ENCODE data around the gene RBCK1. TPM values are rescaled to one million over a fixed set of nuclear protein-coding genes. Genes with fewer than 3 reads are reported as not detected.
"Not testable (repeated sequence)": the region's sequence is repeated elsewhere in the genome, so short reads cannot be mapped to it uniquely, and the experiment has no call there.

The RBCK1 gene
- total and polyA plus RNA-seq, 11 donors, result 37.0 to 77.7 (median 50.6) TPM

DNA sequence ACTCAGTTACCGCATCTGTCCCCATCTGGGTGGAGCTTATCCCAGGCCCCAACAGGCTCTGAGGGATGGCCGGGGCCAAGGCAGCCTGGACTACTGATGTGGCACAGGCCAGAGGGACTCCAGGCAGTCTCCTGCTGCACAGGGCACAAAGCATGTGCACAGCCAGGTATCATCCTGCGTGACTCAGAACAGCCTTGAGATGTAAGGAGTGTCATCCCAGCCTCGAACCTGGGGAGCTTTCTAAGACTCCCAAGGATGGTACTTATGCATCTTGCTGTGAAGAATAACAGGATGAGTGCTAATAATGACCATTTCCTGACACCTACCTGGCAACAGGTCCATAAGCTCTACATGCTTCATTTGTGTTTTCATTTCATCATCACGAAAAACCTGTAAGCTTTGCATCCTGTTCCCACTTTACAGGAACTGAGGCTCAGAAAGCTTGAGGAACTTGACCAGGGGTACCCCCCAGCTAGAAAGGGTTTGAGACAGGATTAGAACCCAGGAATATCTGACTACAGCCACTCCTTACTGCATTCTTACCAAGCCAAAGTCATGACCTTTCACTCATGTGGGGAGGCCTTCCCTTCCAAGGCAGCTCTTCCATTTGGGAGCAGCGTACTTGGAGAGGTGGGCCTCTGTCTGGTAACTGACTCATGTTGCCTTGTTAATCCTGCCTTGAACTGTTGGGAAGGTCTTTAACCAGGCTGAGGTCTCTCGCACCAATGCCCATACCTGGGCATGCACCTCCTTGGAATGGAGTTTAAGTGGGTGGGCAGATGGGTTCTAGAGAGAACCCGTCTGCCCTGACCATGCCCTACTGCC is 25.6 kb upstream of the RBCK1 start:
- Histone ChIP-seq H3K27ac (no peak overlapping the region), H3K4me3 (peak overlapping the region in 9 of 12 donors; percentile 61 to 78 (median 69)), H3K36me3 (no peaks in the 10 kb centered on the region), H3K27me3 (peaks cover 0 to 13% (median 0%) of the 10 kb centered on the region in 9 donors), H3K4me1 (peaks cover 0 to 18% (median 5%) of the 10 kb centered on the region in 12 donors), H3K9me3 (no peaks in the 10 kb centered on the region)
- DNase-seq, result no peak
- ATAC-seq, result peak in 3 of 4 donors; percentile 7 to 30 (median 18)
- TF ChIP-seq, protein P1, sequence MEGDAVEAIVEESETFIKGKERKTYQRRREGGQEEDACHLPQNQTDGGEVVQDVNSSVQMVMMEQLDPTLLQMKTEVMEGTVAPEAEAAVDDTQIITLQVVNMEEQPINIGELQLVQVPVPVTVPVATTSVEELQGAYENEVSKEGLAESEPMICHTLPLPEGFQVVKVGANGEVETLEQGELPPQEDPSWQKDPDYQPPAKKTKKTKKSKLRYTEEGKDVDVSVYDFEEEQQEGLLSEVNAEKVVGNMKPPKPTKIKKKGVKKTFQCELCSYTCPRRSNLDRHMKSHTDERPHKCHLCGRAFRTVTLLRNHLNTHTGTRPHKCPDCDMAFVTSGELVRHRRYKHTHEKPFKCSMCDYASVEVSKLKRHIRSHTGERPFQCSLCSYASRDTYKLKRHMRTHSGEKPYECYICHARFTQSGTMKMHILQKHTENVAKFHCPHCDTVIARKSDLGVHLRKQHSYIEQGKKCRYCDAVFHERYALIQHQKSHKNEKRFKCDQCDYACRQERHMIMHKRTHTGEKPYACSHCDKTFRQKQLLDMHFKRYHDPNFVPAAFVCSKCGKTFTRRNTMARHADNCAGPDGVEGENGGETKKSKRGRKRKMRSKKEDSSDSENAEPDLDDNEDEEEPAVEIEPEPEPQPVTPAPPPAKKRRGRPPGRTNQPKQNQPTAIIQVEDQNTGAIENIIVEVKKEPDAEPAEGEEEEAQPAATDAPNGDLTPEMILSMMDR (IDR thresholded peaks at IDR 0.05), result no peak
- no peak for TF ChIP-seq POLR2A (IDR thresholded peaks at IDR 0.05)
- WGBS, 4 donors, result 74 to 85% (median 81%) methylated on average over 7 to 8 of the region's 8 CpGs
- intact Hi-C loops (cut with DNase I), result no loop called here

DNA sequence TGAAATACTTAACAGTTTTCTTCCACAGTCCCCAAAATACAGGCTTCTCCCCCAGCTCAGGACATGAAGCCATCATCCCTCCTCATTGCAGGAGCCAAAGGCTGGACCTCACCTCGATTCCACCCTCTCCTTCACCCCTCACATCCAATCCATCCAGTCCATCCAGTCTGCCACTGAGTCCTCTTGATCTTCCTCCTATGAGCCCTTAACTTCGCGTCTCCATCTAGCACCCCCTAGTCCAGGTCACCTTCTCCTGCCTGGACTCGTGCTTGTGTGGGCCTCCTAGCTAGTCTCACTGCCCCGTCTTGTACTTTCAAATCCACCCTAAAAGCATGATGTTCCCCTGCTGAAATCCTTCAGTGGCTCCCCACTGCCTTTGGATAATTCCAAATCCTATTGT is 24.2 kb upstream of the RBCK1 start:
- whole genome bisulfite sequencing, 4 donors, result 82 to 94% (median 93%) methylated on average over 5 of the region's 5 CpGs
- intact Hi-C loops (cut with DNase I), result no loop called here
- peaks cover 0 to 18% (median 5%) of the 10 kb centered on the region in 12 donors for H3K4me1 ChIP-seq
- no peak for DNase-seq
- no peaks in the 10 kb centered on the region for H3K9me3 ChIP-seq
- H3K4me3 ChIP-seq, result no peak overlapping the region
- no peak for ATAC-seq
- TF ChIP-seq, protein P1 (IDR thresholded peaks at IDR 0.05), result no peak
- no peak for TF ChIP-seq POLR2A (IDR thresholded peaks at IDR 0.05)
- H3K27ac ChIP-seq, result no peak overlapping the region
- H3K27me3 ChIP-seq, result peaks cover 0 to 13% (median 0%) of the 10 kb centered on the region in 9 donors
- H3K36me3 ChIP-seq, result peaks cover 0 to 11% (median 0%) of the 10 kb centered on the region in 9 donors

DNA sequence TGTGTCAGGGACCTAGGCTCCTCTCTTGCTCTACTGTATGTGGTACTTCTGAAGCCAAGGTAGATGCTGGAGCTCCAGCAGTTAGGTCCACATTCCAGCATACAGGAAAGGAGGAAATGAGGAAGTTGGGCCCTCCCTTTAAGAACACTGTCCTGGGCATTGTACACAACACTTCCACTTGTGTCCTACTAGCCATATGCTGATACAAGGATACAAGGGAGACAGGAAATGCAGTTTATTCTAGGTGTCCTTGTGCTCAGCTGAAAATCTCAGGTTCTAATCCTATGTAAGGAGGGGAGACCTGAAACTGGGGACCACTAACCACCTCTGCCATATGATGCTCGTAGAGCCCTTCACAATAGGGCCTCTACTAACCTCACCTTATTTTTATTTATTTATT is 23.4 kb upstream of the RBCK1 start:
- DNase-seq, result no peak
- intact Hi-C loops (cut with DNase I), result no loop called here
- no peak overlapping the region for H3K27ac ChIP-seq
- peaks cover 0 to 13% (median 0%) of the 10 kb centered on the region in 9 donors for H3K27me3 ChIP-seq
- no peaks in the 10 kb centered on the region for H3K9me3 ChIP-seq
- peaks cover 0 to 18% (median 5%) of the 10 kb centered on the region in 12 donors for H3K4me1 ChIP-seq
- no peak for ATAC-seq
- WGBS, 4 donors, result 97 to 100% (median 100%) methylated on average over 1 of the region's 1 CpG
- H3K4me3 ChIP-seq, result no peak overlapping the region
- TF ChIP-seq POLR2A (IDR thresholded peaks at IDR 0.05), result no peak
- TF ChIP-seq, protein P1 (IDR thresholded peaks at IDR 0.05), result no peak
- H3K36me3 ChIP-seq, result peaks cover 0 to 19% (median 0%) of the 10 kb centered on the region in 9 donors

DNA sequence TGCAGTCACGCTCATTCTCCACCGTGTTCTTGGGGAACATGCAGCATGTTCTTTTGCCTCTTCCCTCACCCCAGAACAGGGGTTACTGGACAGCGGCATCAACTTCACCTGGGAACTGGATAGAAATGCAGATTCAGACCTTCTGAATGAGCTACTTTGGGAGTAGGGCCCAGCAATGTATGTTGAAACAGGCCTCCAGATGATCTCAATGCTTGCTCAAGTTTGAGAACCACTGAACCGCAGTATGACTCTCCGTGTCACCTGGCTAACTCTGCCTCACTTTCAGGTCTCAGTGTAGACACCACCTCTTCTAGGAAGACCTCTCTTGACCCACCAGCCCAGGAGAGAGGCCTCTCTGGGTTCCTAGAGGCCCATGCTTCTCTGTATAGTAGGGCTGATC is 22.7 kb upstream of the RBCK1 start:
- TF ChIP-seq POLR2A (IDR thresholded peaks at IDR 0.05), result no peak
- TF ChIP-seq, protein P1 (IDR thresholded peaks at IDR 0.05), result no peak
- Histone ChIP-seq H3K36me3 (peaks cover 0 to 26% (median 0%) of the 10 kb centered on the region in 9 donors), H3K27ac (no peak overlapping the region), H3K4me1 (peaks cover 0 to 18% (median 5%) of the 10 kb centered on the region in 12 donors), H3K27me3 (peaks cover 0 to 13% (median 0%) of the 10 kb centered on the region in 9 donors), H3K9me3 (no peaks in the 10 kb centered on the region), H3K4me3 (no peak overlapping the region)
- ATAC-seq (no peak), DNase-seq (no peak)
- 94 to 100% (median 97%) methylated on average over 5 of the region's 5 CpGs for WGBS, 4 donors
- intact Hi-C loops (cut with DNase I), result no loop called here

DNA sequence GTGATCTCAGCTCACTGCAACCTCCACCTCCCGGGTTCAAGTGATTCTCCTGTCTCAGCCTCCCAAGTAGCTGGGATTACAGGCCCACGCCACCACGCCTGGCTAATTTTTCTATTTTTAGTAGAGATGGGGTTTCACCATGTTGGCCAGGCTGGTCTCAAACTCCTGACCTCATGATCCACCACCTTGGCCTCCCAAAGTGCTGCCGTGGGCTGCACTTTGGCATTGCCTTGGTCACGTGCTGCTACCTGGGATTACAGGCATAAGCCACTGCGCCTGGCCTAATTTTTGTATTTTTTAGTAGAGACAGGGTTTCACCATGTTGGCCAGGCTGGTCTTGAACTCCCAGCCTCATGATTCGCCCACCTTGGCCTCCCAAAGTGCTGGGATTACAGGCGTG is 21.5 kb upstream of the RBCK1 start:
- H3K4me1 ChIP-seq; H3K27me3 ChIP-seq; DNase-seq; H3K27ac ChIP-seq; H3K4me3 ChIP-seq; ATAC-seq; H3K9me3 ChIP-seq; intact Hi-C loops (cut with DNase I): not testable (repeated sequence)
- peaks cover 0 to 36% (median 2%) of the 10 kb centered on the region in 9 donors for H3K36me3 ChIP-seq
- 97 to 99% (median 98%) methylated on average over 8 of the region's 8 CpGs for WGBS, 4 donors
